GM19397 (cell line): ENCODE data around the gene TRIAP1.
"Not testable (repeated sequence)": the region's sequence is repeated elsewhere in the genome, so short reads cannot be mapped to it uniquely, and the experiment has no call there.

Experiments used
- ATAC-seq: cut with Tn5 transposase; IDR thresholded peaks from one replicate; pipeline ENCODE4 v1.9.1; 2021; ENCODE audit warnings: mild to moderate bottlenecking, moderate library complexity; ENCODE audit not compliant: unreplicated experiment

The TRIAP1 gene

DNA sequence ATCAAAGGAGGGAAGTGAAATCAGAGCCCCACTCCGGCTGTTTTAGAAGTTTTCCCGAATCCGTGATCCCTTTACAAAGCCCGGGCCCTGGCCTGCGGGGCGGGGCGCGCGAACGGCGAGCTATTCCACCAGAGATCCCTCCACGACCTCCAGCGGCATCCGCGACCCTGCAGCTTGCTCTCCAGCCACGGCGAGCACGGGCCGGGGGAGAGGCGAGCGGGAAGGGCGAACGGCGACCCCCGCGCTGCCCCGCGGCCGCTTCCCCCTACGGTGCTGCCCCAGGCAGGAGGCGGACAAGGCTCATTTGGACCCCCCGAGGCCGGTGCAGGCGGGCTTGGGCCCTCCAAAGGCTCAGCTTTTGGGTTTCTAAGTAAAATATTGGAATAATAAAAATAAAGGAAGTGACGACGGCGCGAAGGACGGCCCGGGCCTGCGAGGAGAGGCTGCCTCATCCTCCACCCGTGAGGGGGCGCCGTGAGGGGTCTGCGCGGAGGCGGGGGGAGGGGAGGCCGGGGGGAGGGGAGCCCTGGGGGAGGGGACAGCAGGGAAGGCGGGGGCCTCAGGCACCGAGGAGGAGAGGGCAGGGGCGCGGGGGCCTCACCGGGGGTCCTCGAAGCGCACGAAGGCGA is 22.8 kb upstream of the TRIAP1 start:
- peak; percentile 33 for ATAC-seq

DNA sequence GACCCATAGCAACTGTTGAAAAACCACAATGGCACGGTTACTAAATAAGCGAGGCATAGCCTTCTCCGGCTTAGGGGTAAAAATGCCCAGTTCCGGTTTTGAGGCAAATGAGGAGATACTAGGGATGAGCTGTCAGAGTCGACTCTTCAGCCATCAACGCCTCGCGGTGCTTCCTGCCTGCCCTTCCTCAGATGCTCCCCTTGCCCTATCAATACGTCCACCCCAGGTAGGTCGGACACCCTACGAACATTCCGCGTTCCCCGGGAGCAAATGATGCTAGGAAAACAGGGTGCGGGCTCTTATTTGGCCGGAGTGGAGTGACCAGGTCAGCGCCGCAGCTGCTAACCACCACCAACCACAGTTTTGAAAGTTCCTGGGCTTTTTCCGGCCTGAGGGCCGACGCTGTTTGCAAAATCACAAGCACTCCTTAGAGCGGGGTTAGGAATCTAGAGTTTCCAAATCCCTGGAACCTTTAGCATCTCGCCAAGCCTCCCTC is 22.2 kb upstream of the TRIAP1 start:
- ATAC-seq = no peak

DNA sequence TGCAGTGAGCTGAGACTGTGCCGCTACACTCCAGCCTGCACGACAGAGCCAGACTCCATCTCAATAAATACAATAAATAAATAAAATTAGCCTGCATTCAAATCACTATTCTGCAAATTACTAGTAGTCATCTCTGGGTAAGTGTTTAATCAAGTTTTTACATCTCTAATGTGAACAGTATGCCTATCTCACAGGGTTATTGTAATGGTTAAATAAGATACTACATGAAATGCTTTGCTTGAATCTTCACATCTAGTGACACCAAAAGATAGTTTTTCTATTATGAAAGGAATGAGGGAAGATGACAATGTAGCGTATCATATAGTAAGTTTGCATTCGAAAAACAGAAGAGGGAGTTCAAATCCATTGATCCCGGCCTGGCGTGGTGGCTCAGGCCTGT is 21.3 kb upstream of the TRIAP1 start:
- ATAC-seq = no peak

DNA sequence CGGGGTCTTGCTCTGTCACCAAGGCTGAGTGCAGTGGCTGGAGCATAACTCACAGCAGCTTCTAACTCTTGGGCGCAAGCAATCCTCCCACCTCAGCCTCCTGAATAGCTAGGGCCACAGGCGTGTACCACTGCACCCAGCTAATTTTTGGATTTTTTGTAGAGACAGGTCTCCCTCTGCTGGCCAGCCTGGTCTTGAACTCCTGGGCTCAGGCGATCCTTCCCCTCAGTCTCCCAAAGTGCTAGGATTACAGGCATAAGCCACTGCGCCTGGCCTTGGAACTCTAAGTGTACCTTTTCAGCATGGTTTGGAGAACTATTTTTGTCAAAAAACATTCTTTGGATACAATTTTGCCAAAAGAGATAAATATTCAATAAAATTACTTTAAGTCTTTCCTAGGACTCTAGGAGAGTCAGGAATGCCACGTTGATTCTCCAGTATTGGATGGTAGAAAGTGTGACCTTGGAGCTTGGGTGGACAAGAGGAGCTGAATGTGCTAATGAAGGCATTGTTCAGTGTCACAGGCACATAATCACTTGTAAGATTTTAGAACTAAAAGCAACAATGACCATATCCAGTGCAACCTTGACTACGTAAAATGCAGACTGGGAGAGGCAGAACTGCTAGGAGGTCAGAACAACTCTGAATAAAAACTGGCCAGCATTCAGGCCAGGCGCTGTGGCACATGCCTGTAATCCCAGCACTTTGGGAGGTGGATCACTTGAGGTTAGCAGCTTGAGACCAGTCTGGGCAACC is 20.6 kb upstream of the TRIAP1 start:
- no peak for ATAC-seq

DNA sequence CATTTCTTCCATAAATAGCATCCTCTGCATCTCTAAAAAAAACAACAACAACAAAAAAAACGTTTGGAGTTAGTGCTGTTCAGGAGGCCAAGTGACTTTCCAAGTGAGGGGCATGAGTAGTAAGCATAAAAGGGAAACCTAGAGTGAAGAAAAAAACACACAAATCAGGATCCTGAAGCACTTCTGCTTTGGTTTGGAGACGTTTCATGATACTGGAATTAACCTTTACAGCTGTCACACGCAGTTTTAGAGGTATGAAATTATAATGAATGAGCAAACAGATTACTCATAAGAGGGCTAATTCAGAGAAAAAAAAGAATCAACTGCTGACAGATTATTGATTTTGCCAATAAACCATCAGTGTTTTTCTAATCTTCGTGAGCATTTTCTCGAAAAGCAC is 19.6 kb upstream of the TRIAP1 start:
- ATAC-seq = no peak

DNA sequence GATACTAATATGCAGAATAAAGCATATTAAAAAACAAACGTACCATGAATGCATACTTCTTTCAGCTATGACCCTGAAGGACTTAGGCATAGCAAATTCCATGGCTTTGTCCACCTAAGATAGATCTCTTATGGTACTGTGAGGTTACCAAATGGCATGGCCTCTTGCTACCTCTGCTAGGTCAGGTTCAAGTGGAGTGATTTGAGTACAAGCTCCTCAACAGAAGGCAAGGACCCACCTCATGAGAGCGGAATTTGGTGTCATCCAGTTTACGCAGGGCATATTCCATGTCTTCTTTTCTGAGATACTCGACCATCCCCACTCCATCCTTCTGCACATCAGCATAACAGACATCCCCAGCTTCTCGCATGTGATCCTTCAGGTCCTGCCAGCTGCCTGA is 17.5 kb upstream of the TRIAP1 start:
- no peak for ATAC-seq

DNA sequence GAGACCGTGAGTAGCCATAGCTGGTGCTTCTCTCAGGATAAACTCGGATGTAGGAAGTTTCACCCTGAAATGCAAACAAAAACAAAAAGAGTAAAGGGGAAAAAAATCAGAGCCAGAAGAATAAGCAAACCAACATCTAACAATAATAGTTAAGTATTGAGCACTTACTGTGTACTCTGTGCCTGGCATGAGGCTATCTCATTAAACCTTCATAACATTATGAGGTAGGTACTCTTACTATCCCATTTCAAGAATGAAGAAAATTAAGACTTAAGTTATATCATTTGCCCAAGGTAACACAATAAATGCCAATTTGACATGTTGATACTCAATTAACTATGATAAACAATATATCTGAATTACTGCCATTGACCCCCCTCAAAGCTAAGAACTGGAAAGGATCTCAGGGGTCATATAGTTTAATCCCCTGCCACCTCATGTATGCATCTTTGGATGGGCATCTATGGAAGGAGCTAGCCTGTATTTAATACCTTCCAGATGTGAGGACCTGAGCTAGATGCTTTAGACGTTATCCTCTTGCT is 16.0 kb upstream of the TRIAP1 start:
- no peak for ATAC-seq

DNA sequence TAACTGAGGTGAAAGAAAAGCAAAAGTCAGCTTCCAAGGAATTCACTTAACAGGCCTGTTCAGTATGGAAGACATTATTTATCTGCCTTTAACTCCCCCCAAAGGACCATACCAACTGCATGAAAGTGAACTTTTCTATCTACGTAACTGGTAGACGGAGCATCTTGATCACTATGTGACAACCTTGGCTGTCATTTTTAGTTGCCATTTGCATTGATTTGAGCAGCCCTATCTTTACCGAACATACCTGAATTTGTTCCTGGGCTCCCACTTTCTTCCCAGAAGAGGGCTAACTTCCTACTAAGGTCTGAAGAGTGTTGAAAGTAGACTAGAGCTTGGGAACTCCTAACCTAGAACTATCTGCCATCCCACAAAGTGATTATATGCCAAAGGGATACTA is 14.0 kb upstream of the TRIAP1 start:
- ATAC-seq = no peak

DNA sequence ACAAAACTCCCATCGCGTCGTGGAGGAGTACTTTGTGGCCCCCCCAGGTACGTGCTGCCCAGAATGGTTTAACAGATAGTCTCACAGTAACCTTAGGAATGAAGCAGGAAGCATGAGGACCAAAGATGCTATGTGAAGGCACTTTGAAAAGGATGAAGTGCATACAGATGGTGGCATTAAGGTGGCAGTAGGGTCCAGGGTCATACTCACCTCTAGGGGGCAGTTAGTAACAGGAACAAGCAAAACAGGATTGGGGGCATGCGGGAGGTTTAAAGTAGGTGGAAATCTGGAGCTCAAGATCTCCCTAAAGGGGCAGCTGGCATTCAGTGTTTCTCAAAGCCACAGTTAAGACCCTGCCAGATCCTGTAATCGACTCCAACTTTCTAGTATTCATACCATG is 10.9 kb upstream of the TRIAP1 start:
- no peak for ATAC-seq

DNA sequence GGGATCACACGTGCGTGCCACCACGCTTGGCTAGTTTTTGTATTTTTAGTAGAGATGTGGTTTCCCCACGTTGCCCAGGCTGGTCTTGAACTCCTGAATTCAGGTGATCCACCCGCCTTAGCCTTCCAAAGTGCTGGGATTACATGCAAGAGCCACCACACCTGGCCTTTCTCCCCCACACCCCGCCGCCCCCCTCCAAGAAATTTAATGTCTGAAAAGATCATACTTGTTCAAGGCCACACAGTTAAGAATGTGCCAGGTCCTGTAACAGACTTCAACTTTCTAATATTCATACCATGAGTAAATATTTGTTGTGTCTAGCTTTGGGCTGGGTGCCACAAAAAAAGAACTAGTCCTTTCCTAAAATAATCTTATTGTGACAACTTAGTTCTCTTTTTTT is 9.1 kb upstream of the TRIAP1 start:
- no peak for ATAC-seq

DNA sequence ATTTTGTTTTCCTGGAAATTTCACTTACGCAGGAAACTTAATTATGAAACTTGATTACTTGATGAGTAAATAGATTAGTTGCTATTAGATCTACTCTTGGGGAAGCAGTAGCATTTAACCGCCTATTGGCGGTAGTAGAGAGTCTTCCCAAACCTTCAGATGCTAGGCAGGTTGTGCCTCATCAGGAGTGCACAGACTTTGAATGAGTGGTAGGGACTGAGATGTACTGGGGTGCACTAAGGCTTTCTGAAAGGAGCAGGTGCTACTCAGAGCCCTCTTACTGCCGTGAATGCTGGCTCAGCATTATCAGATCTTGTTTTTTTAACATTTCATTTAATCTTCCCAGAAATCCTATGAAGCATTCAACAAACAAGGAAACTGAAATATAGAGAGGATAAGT is 7.8 kb upstream of the TRIAP1 start:
- no peak for ATAC-seq

DNA sequence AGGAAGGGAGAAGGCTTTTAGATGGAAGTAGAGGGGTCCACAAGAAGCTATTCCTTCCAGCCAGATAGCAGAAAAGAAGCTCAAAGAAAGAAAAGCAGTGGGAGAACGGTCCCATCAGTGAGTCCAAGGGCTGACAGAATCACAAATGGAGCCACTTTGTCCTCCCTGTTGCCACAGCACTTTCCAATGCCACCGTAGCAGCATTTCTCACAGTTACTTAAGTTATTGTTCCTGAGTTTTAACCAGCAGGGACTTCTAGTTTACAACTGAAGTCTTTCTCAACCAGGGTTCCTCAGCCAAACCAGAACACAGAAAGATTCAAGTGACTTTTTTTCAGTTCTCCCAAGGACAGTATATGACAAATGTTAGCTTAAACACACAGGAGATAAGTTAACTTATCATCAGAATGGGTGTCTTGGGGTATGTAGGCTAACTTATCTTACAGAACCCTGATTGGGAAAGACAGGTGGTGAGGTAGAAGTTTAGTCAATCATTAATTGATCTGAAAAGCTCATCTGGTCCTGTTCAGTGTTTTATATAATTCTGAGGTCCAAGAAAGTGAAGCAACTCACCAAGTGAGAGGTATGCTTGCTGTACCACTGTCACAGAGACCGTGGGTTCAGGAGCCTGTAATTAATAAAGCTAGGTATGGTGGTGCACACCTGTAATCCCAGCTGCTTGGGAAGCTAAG is 7.0 kb upstream of the TRIAP1 start:
- no peak for ATAC-seq

DNA sequence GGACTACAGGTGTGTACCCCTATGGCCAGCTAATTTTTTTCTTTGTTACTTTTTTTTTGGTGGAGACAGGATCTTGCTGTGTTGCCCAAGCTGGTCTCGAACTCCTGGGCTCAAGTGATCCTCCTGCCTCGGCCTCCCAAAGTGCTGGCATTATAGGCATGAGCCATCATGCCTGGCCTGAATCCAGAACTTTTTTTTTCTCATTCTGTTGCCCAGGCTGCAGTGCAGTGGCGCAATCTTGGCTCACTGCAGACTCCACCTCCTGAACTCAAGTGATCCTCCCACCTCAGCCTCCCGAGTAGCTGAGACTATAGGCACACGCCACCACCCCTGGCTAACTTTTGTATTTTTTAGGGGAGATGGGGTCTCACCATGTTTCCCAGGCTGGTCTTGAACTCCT is 6.3 kb upstream of the TRIAP1 start:
- not testable (repeated sequence) for ATAC-seq

DNA sequence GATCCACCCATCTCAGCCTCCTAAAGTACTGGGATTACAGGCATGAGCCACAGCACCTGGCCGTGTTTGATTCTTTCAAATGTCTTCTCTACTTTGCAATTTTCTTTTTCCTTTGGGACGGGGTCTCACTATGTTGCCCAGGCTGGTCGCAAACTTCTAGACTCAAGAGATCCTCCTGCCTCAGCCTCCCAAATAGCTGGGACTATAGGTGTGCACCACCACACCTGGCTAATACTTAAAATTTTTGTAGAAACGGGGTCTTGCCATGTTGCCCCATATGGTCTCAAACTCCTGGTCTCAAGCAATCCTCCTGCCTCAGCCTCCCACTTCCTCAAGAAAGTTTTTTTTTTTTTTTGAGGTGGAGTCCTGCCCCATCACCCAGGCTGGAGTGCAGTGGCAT is 1.8 kb upstream of the TRIAP1 start:
- ATAC-seq = no peak

DNA sequence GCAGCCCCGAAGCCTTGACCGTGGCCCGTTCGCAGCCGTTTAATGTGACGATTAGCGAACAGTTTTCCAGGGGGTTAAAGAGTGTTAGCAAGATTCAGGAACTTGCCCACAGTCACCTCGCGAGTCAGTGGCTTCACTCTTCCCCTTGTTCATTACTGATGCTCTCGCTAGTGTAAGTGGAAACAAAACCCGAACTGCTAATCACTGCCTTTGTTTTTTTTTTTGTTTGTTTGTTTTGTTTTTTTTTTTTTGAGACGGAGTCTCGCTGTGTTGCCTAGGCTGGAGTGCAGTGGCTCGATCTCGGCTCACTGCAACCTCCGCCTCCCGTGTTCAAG is 627 bp upstream of the TRIAP1 start:
- ATAC-seq = not testable (repeated sequence)

DNA sequence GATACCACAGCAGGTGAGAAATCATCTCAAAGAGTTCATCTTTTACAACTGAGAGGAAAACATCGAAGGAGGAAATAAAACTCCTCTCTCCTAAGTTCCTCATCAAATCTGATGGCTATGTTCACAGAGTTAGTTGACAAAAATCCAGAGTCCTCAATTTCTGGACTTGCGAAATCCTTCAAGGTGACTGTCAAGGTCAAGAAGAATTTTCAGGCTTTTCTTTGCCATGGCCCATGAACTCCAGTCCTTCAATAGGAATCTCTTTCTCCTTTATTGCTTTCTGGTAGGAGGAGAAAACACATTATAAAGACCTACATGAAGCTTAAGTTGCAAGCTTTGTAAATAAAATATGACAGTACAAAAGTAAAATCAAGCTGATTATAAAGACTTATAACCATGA is 1.5 kb downstream of the TRIAP1 start:
- ATAC-seq = no peak

DNA sequence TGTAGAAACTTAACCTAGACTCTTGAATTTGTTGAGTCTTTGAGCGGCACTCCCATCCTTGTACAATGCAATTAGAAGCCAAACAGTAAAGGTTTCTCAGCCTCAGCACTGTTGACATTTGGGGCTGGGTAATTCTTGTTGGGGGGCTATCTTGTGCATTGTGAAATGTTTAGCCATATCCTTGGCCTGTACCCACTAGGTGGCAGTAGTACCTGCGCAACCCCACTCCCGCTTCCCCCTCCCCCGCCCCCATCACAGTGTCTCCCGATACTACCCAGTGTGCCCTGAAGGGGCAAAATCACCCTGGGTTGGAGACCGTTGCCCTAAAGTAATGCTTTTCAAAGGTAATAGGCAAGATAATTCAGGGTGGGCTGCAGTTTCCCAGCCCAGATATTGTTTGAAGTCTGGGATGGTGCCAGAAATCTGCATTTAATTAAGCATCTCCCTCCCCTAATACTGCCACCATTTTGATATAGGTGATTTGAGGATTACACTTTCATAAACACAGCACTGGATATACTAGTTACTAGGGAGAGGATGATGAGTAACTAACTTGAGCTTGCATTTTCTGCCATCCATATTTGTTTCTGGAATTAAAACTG is 6.4 kb downstream of the TRIAP1 start:
- ATAC-seq = no peak

DNA sequence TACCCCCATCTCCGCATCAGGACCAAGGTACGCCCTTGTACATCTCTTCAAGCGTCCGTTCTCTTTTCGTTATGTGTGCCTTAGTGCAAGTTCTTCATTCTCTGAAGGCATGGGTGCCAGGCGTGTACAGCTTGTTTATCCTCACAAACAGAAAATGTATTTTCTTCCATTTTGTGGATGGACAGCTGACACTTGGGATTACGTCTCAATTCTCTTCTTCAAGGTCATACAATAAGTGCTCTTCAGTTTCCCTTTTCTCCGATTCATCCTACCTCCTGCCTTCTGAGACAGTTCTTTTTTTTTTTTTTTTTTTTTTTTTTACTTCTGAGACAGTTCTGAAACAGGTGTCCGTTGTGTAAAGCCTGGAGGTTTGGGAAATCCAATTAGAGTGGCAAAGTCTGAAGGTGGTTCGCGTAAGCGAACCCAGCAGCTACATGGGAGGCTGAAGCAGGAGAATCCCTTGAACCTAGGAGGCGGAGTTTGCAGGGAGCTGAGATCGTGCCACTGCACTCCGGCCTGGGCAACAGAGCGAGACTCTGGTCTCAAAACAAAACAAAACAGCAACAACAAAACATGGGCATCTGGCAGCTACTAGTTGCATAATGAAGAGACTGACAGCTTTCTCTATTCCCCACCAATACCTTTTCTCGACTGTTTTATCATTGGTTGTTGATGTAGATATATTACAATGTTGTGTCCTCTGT is 7.5 kb downstream of the TRIAP1 start:
- no peak for ATAC-seq

DNA sequence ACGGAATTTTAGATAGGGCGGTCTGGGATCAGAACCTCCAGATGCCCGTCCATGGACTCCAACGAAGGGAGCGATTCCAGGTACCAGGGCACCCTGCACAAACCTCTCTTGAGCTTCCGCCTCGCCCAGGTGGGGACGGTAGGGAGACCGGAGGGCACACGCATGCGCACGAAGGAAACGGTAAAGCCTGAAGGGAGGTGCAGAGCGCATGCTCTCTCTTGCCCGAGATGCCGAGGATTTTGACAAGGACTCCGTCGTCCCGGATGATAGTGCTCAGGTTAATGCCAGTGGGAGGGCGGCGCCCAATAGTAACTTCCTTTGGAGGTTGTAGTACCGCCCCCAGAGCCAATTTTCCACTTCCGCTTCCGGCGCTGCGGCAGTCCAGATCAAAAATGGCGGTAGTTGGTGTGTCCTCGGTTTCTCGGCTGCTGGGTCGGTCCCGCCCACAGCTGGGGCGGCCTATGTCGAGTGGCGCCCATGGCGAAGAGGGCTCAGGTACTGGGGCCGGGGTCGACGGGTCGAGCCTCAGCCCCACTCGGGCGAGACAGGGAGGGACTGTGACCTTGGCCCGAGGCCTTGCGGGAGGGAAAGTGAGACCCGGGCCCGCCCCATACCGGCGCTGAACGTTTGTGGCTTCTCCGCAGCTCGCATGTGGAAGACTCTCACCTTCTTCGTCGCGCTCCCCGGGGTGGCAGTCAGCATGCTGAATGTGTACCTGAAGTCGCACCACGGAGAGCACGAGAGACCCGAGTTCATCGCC is 8.3 kb downstream of the TRIAP1 start, which contains the start of gene COX6A1:
Gene COX6A1 (plus strand): TSS at position 379 of the 760 bp plus-strand sequence. CDS start 14 bp downstream, at position 393.
- peak; percentile 96 for ATAC-seq
